CD14-positive monocyte (primary cell): ENCODE results near the gene ELK1. TPM values are rescaled to one million over a fixed set of nuclear protein-coding genes. Genes with fewer than 3 reads are reported as not detected.

Experiments used
- DNase-seq, 3 donors: peaks; one replicate each; pipeline ENCODE4 v3.0.0-alpha.2; 2011 to 2022
- H2AFZ ChIP-seq: 2 replicates; pipeline ENCODE4 v1.6.0; 2012; ENCODE audit warnings: mild to moderate bottlenecking, low read depth, low read length, inconsistent platforms; ENCODE audit not compliant: insufficient read depth, poor library complexity, severe bottlenecking
- H3K27ac ChIP-seq, 2 donors: 1 replicate in 1 of 2; 2 replicates in 1 of 2; pipeline ENCODE4 v1.5.1; 2012 to 2013; ENCODE audit warnings: low read length in 2 of 2, control low read depth in 1 of 2, inconsistent platforms in 1 of 2, low read depth in 1 of 2, mild to moderate bottlenecking in 1 of 2
- H3K27me3 ChIP-seq, 2 donors: one replicate each; pipeline versions ENCODE4 v1.6.0 to v1.6.1; 2011 to 2013; ENCODE audit warnings: low read length in 2 of 2; ENCODE audit not compliant: control insufficient read depth in 2 of 2, insufficient read depth in 2 of 2
- H3K36me3 ChIP-seq, 2 donors: replicated peaks in 1 of 2; 1 replicate in 1 of 2; 2 replicates in 1 of 2; pipeline versions ENCODE4 v1.5.1 to v1.6.1; 2012 to 2013; ENCODE audit warnings: low read length in 2 of 2, control low read depth in 1 of 2, inconsistent platforms in 1 of 2, mild to moderate bottlenecking in 1 of 2; ENCODE audit not compliant: insufficient read depth in 2 of 2, control insufficient read depth in 1 of 2
- H3K4me1 ChIP-seq, 2 donors: 1 replicate in 1 of 2; 2 replicates in 1 of 2; pipeline versions ENCODE4 v1.5.1 to v1.6.1; 2012 to 2013; ENCODE audit warnings: low read length in 2 of 2, control low read depth in 1 of 2, inconsistent platforms in 1 of 2, mild to moderate bottlenecking in 1 of 2, moderate library complexity in 1 of 2; ENCODE audit not compliant: insufficient read depth in 2 of 2, control insufficient read depth in 1 of 2
- H3K4me2 ChIP-seq: replicated peaks from 2 replicates; pipeline ENCODE3; 2012; ENCODE audit warnings: low read length, moderate library complexity, mild to moderate bottlenecking; ENCODE audit not compliant: poor library complexity, severe bottlenecking; ENCODE audit errors: extremely low read depth
- H3K4me3 ChIP-seq, 3 experiments: fragments of 200-600 bp in 1 of 3; sonication (generic) in 1 of 3; replicated peaks in 1 of 3; 1 replicate in 2 of 3; 2 replicates in 1 of 3; pipeline ENCODE4 v1.5.1; 2011 to 2013; ENCODE audit warnings: low read length in 3 of 3, mild to moderate bottlenecking in 3 of 3, control low read depth in 2 of 3, low read depth in 2 of 3, inconsistent platforms in 1 of 3, moderate library complexity in 1 of 3
- H3K79me2 ChIP-seq: 2 replicates; pipeline ENCODE4 v1.6.0; 2012; ENCODE audit warnings: mild to moderate bottlenecking, control low read depth, inconsistent platforms, low read length, moderate library complexity; ENCODE audit not compliant: insufficient read depth
- H3K9ac ChIP-seq: 2 replicates; pipeline ENCODE4 v1.6.0; 2017; ENCODE audit warnings: low read length, mild to moderate bottlenecking; ENCODE audit not compliant: insufficient read depth, poor library complexity, severe bottlenecking
- H3K9me3 ChIP-seq, 2 donors: replicated peaks in 1 of 2; 1 replicate in 1 of 2; 2 replicates in 1 of 2; pipeline versions ENCODE4 v1.5.1 to v1.6.1; 2012 to 2013; ENCODE audit warnings: low read length in 2 of 2, control low read depth in 1 of 2; ENCODE audit not compliant: control insufficient read depth in 1 of 2, insufficient read depth in 1 of 2
- H4K20me1 ChIP-seq: 2 replicates; pipeline ENCODE4 v1.6.0; 2012; ENCODE audit warnings: mild to moderate bottlenecking, low read length, control low read depth, moderate library complexity; ENCODE audit not compliant: insufficient read depth
- H3K27ac Mint-ChIP-seq, 7 donors: one replicate each; pipeline ENCODE4 v1.8.0; 2020; ENCODE audit warnings: mild to moderate bottlenecking in 7 of 7, mixed read lengths in 7 of 7, moderate library complexity in 6 of 7, inconsistent platforms in 2 of 7
- H3K27me3 Mint-ChIP-seq, 3 donors: one replicate each; pipeline ENCODE4 v1.8.0; 2021 to 2022; ENCODE audit warnings: low read depth in 3 of 3, mild to moderate bottlenecking in 3 of 3, mixed read lengths in 3 of 3, moderate library complexity in 3 of 3, inconsistent platforms in 1 of 3
- H3K36me3 Mint-ChIP-seq, 2 donors: one replicate each; pipeline ENCODE4 v1.8.0; 2020; ENCODE audit warnings: mixed read lengths in 2 of 2, inconsistent platforms in 1 of 2, mild to moderate bottlenecking in 1 of 2
- H3K4me1 Mint-ChIP-seq: one replicate; pipeline ENCODE4 v1.8.0; 2020; ENCODE audit warnings: mild to moderate bottlenecking, mixed read lengths
- H3K4me3 Mint-ChIP-seq, 2 donors: one replicate each; pipeline ENCODE4 v1.8.0; 2020; ENCODE audit warnings: mild to moderate bottlenecking in 2 of 2, mixed read lengths in 2 of 2, moderate library complexity in 1 of 2
- H3K9me3 Mint-ChIP-seq, 7 donors: one replicate each; pipeline ENCODE4 v1.8.0; 2020 to 2022; ENCODE audit warnings: mixed read lengths in 7 of 7, mild to moderate bottlenecking in 6 of 7, moderate library complexity in 6 of 7, inconsistent platforms in 2 of 7
- CTCF ChIP-seq: fragments of 200-600 bp; IDR thresholded peaks from one replicate; pipeline ENCODE4 v1.8.0; 2022; ENCODE audit warnings: antibody characterized with exemption, mild to moderate bottlenecking
- WGBS: methylation state at CpG from one replicate; pipeline ENCODE4 v1.1.5; 2013; ENCODE audit warnings: missing lambda C conversion rate; ENCODE audit not compliant: insufficient coverage; 5-methylcytosine and 5-hydroxymethylcytosine counted together
- intact Hi-C, 2 donors: fragments of 100-400 bp; cut with micrococcal nuclease; formaldehyde crosslinking; loops; one replicate each; pipeline versions ENCODE4 v1.15.0 to v1.15.1; 2023
- polyA plus RNA-seq, 3 donors: library from polyadenylated mRNA; depleted of rRNA in 1 of 3; unstranded in 2 of 3; stranded (reverse) in 1 of 3; fragments of 300-500 nt in 2 of 3; fragments of >200 nt in 1 of 3; fragmentation: Illumina TruSeq in 2 of 3; gene quantifications; 1 replicate in 2 of 3; 2 replicates in 1 of 3; pipeline ENCODE4 v1.2.3, GENCODE V29; 2012 to 2021

ELK1 gene
- polyA plus RNA-seq, 3 donors: 9.5 to 11.9 (median 10.7) TPM

- Mint-ChIP-seq H3K9me3 (peaks cover 0 to 1% (median 0%) of the 10 kb centered on the region in 7 donors), H3K4me3 (no peak overlapping the region), H3K27me3 (peaks cover 1 to 11% (median 2%) of the 10 kb centered on the region in 3 donors), H3K27ac (no peak overlapping the region), H3K4me1 (peaks cover 7% of the 10 kb centered on the region), H3K36me3 (no peaks in the 10 kb centered on the region)
- no peak overlapping the region for H3K4me2 ChIP-seq
- no peaks in the 10 kb centered on the region for H3K27me3 ChIP-seq
- no peaks in the 10 kb centered on the region for H3K36me3 ChIP-seq
- H3K27ac ChIP-seq: no peak overlapping the region
- no peaks in the 10 kb centered on the region for H4K20me1 ChIP-seq
- TF ChIP-seq CTCF: no peak
- peaks cover under 1 to 2% of the 10 kb centered on the region in 2 donors for H3K4me1 ChIP-seq
- DNase-seq: no peak
- no peak overlapping the region for H3K9ac ChIP-seq
- no peaks in the 10 kb centered on the region for H3K79me2 ChIP-seq
- no peaks in the 10 kb centered on the region for H3K9me3 ChIP-seq
- H3K4me3 ChIP-seq: no peak overlapping the region
- 90% methylated on average over 2 of the region's 5 CpGs for WGBS
- intact Hi-C loops: no loop called here
- no peak overlapping the region for H2AFZ ChIP-seq
Measured at GRCh38 chrX:47664737-47665136, 14.4 kb upstream of the ELK1 start.

GRCh38 chrX:47662144-47662657, 11.8 kb upstream of the ELK1 start:
- Mint-ChIP-seq H3K4me1 (peaks cover 15% of the 10 kb centered on the region), H3K4me3 (no peak overlapping the region), H3K27ac (peak overlapping the region in 2 of 7 donors; percentile 28 to 67), H3K9me3 (peaks cover 0 to 10% (median 6%) of the 10 kb centered on the region in 7 donors), H3K27me3 (peaks cover 0 to 7% (median 2%) of the 10 kb centered on the region in 3 donors), H3K36me3 (peaks cover 1 to 3% of the 10 kb centered on the region in 2 donors)
- H3K27ac ChIP-seq: no peak overlapping the region
- peaks cover 3% of the 10 kb centered on the region for H4K20me1 ChIP-seq
- peak; percentile 30 to 77 (median 49) for DNase-seq
- peaks cover 5 to 6% of the 10 kb centered on the region in 2 donors for H3K36me3 ChIP-seq
- H3K9me3 ChIP-seq: no peaks in the 10 kb centered on the region
- H3K79me2 ChIP-seq: peaks cover 11% of the 10 kb centered on the region
- no peak overlapping the region for H3K4me3 ChIP-seq
- no peak overlapping the region for H3K9ac ChIP-seq
- TF ChIP-seq CTCF: no peak
- H2AFZ ChIP-seq: no peak overlapping the region
- no peaks in the 10 kb centered on the region for H3K27me3 ChIP-seq
- intact Hi-C loops: no loop called here
- no CpG with 5 or more reads among the region's 1 CpG for WGBS
- H3K4me2 ChIP-seq: no peak overlapping the region
- H3K4me1 ChIP-seq: peaks cover 9 to 12% of the 10 kb centered on the region in 2 donors
